ENCODE measurements around the gene KIF17.
"Not testable (repeated sequence)": the region's sequence is repeated elsewhere in the genome, so short reads cannot be mapped to it uniquely, and the experiment has no call there.

The KIF17 gene

DNA sequence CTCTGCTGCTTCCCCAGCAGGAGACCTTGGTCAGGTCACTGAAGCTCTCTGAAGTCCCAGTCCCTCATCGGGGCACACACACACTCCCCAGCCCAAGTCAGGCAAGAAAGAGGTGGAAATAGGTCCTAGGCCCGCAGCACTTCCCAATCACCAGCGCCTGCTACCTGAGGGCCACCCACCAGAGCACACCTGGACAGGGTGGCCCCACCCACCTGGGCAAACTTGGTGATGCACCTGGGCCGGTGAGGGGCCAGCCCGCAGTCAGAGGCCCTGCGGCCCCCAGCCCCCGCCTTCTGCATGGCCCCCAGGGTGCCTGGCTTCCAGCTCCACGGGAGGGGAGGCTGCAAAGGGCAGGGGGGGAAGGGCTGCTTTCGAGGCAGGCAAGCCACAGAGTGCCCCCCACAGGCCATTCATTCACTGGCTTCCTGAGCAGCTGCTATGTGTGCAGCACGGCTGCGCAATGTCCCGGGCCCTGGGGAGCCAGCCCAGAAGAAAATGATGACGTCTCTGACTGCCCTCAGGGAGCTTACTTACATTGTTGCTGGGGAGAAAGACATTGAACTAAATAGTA lies 10.0 kb upstream of the KIF17 start:
- no peak for DNase-seq (ENCODE audit: low read depth)

DNA sequence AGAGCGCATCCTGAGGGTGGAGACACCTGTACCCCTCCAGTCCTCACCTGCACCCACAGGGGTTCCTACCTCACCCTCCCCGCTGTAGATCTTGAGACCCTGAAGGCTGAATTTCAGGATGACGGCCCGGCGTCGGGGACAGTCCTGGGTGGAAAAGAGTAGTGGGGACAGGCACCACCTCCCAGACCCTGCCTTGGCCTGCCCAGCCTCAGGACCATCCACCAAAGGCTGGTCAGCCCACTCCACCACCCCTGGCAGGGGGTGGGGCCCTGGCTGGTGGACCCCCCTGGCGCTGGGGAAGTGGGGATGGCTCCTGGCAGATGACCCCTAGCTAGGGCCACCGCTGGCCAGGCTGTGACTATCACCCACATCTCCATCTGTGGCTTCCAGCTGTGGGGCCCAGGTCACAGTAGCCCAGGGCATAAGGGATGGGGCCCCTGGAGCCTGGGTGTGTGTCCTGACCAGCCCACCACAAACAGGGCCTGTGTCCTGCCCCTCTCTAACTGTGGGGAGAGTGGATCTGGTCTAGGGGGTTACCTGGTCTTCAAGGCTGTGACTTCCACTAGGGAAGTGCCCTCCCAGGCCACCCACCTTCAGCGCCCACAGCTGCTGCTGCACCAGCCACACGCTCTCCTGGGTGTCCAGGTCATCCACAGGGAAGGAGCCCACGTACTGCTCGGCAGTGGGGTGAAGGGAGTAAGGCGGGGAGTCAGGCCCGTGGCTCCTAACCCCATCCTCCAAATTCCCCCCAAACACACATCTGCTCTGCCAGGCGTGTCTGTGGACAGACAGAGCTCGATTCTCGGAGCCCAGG lies 9.3 kb upstream of the KIF17 start:
- no peak for DNase-seq (ENCODE audit: low read depth)

DNA sequence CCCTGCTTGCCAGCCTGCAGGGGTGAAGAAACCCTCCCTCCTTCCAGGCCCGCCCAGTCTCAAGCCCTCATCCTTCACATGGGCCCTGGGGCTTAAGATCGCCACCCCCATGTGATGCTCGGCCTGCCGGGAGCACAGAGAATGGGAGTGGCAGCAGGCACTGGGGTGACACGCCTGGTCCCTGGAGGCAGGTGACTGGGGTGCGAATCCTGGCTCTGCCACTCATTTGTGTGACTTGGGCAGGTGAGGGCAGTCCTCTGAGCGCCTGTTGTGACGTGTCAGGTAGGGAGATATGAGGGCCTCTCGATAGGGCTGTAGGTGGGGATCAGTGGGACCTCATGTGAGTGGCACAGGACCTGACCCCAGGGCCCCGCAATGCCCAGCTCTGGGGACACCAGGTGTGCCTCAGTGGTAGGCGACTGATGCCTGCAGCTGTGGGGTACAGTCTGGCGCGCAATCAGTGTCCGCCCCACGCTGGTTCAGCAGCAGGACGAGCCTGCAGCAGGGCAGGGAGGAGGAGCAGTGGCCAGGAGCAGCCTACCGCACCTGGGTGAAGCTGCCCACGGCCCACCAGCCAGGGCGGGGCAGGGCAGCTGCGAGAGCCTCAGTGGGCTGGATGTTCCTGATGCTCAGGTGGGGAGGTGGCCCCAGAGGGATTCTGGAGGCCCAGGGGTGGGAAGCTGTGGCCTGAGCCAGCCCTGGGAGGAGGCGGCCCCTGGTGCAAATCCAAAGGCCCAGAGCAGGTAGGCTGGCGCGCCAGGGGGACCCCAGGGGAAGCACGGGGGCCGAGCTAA lies 8.5 kb upstream of the KIF17 start:
- no peak for DNase-seq (ENCODE audit: low read depth)

DNA sequence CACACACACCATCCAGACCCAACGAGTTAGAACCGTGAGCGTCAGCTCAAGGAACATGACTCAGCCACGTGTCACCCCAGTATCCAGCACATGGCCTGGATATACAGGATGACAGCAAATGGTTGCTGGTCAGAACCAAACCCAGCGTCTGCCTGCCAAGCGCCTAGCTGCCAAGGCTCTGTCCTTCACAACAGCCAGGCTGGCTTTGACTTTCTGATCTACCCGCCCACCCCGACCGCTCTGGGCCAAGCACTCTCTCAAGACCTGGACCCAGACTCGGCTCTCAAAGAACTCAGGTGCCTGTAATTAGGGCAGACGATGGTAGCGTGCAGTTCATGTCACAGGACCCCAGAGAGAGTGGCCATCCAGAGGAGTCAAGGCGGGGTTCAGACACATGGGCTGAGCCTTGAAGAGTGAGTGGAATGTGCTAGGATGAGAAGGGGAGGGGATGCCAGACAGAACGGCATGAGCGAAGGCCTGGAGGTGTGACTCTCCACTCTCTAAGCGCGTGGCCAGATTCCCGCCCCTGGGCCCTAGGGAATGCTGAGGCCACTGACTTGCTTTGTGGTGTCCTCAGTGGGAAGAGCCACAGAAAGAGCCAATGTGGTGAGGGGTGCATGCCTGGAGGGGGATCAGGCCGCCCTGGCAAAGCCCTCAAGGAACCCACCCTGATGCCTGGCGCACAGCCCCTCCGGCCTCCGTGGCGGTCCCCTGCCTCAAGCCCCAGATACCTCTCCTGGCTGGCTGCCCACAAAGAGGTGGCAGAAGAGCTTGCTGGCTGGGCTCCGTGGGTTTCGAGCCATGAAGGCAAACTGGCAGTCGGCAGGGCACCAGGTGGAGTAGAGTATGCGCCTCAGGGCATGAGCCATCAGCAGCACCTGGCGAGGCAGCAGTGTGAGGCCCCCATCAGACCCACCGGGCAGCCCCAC lies 7.6 kb upstream of the KIF17 start:
- DNase-seq (ENCODE audit: low read depth): no peak

DNA sequence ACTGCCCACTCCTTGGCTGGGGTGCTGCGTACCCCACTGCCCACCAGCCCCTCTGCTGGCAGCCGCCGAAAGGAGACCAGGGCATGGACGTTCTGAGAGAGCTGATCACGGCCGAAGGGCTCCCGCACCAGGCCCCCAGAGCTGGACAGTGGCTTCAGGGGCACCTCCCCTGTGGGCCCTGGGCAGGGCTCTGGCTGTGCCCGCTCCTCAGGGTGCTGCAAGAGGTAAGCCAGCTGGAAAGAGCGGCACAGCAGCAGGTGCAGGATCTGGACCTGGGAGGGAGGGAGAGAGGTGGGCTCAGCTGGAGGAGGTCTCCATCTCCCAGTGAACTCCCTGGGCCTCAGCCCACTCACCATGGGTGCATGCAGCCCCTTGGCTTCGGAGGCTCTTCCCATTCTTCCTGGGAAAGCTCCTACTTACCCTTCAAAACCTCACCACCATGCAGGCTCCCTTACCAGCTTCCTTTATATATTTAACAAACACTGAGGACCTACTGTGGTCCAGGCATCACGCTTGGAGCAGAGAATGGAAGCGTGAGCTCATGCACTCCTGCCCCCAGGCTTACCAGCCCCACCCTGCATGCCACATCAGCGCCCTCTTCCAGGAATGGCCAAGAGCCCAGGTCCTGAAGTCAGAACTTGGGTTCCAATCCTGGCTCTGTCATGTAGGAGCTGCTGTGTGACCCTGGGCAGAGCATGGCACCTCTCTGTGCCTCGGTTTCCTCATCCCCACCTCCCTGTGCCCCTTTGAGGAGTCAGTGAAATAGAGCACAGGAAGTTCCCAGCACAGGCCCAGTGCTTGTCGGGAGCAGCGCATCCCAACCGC lies 6.8 kb upstream of the KIF17 start:
- no peak for DNase-seq (ENCODE audit: low read depth)

DNA sequence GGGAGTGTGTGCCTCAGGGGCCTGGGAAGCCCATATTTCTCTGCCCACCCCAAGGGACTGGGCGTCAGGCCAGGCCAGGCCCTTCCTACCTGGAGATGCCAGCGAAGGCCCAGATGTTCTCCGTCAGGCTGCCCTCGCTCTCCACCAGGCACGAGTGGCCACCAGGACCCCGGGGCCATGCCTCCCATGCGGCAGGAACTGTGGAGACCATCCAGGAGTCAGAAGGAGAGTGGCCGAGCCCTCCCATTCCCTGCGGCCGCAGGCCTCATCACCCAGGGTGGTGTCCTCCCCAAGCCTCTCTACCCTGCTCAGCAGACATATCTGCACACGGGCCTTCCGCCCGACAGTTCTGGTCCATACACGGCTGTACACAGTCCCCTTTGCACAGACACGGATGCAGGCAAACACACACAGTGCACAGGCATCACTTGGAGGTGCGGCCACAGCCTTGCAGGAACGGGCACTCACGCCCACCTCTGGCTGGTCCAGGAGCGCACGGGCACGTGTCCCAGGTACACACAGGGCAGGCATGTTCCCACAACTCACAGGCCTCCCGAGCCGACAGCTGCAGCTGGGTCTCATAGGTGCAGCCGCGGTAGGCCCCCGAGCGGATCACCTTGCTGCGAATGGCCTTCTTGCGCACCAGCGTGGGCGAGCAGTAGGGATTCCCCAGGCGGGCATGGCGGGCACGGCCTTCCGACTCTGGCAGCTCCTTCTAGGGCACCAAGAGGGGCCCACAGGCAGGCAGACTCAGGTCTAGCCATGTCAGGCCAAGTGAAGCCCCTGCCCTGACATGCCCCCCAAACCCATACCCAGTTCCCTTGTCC lies 5.9 kb upstream of the KIF17 start:
- no peak for DNase-seq (ENCODE audit: low read depth)

DNA sequence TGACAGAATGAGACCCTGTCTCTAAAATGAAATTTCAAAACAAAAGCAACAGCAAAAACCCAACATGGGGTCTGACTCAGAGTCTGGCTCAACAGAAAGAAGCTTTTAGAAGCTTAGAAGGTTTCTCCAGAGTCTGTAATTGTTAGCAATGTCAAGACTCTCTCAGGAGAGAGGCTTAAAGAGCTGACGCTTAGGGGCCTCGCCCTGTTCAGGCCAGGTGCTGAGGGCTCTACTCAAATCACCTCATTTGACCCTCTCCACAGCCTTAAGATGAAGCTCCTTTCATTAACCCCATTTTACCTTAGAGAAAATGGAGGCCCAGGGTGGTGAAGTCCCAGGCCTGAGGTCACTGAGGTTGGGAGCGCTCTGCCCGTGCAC lies 5.3 kb upstream of the KIF17 start:
- no peak for DNase-seq (ENCODE audit: low read depth)

DNA sequence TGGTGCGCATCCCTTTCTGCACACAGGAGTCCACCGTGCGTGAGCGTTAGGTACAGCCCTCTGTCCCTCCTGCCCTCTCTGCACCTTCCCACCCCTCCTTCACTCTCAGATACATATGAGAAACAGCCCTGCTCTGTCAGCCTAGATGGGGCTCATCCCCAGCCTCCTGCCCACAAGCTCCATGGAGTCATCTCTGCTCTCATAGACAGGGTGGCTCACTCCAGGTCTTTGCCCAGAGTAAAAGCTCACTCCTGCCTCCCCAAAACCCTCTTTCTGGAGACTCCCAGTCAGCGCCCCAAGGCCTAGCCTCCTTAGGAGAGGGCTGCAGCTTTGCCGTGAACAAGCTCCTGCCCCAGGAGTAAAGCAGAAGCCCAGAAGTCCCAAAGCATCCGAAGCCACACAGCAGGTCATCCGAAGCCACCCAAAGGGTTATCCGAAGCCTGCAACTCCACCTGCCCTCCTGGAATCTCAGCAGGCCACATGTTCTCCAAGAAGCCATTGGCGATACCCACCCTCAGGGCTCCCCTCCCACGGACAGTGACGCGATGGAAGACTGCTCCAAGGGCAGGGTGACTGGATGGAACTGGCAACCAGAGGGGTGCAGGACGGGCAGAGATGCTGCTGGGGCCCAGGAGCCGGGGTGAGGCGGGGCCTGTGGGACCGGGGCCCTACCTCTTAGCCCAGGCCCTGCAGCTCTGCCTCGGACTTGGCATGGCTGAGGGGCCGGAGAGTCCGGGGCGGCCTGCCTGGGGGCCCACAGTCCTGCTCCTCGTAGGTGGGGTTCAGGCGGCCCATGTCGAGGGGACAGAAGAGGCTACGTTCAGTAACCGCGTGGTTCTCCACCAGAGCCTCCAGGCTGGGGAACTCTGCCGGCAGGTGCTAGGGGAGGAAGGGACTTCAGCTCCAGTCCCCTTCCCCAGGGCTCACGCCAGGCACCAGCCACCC lies 3.6 kb upstream of the KIF17 start:
- no peak for DNase-seq (ENCODE audit: low read depth)

DNA sequence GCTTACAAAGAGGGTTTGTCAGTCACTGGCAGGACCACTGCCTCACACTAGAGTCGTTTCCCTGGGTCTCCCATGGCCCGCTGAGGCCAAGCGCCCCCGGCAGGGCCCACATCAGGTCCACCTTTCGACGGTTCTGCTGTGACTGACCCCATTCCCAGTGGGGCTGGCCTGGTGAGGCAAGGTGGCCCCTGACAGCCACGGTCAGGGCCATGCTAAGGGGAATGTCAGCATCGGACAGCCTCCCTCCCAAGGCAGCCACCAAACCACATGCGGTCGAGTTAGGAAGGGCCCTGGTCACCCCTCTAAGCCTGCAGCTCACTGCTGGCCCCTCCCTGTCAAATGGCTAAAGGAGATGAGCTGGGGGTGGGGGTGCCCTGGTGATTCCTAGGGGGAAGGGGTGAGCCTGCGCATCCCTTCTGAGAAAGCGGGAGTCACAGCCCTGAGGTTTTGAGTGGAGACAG lies 2.9 kb upstream of the KIF17 start:
- no peak for DNase-seq (ENCODE audit: low read depth)

DNA sequence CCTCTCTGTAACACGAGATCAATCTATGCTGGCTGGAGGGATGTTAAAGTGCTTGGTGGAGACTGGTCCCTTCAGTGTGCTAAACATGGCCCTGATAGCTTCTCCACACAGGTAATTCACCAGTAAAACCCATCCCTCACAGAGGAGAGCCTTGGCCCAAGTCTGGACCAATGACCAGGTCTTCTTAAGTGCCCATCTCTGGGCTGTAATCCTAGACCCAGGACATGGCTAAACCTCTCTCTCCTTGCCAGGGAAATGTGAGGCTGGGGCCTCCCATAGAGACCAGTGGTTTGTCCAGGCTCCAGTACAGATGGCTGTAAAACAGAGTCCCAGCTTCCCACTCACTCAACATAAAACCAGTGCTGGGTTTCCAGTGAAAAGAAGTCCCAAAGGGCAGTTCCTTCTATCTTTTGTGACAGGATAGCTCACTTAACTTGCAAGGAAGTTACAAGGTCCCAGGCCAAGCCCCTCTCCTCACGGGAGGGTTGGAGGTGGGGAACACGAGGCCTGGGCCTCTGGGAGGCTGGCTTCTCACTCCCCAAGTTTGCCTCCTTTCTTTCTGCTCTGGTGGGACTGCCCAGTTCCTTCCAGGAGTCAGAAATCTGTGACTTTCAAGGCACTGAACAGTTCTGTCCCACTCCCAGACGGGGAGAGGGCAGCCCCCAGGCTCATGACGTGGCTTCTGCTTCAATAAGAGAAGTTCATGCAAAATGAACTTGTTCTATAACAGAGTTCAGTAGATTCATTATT lies 2.2 kb upstream of the KIF17 start:
- no peak for DNase-seq (ENCODE audit: low read depth)

DNA sequence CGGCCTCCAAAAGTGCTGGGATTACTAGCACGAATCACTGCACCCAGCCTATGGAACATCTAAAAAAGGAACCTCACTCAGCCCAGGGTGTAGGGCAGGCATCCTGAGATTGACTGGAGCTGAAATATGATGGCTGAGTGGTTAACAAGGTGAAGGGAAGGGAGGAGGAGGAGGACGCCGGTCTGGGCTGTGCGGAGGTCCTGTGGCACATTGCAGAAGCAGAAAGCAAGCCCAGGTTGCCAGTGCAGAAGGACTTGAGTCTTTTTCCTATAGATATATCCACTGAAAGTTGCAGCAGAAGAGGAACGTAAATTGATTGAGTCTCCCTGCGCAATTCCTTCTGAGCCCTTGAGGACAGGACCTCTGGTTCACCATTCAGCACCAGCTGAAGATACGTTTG lies 1.5 kb upstream of the KIF17 start:
- no peak for DNase-seq (ENCODE audit: low read depth)

DNA sequence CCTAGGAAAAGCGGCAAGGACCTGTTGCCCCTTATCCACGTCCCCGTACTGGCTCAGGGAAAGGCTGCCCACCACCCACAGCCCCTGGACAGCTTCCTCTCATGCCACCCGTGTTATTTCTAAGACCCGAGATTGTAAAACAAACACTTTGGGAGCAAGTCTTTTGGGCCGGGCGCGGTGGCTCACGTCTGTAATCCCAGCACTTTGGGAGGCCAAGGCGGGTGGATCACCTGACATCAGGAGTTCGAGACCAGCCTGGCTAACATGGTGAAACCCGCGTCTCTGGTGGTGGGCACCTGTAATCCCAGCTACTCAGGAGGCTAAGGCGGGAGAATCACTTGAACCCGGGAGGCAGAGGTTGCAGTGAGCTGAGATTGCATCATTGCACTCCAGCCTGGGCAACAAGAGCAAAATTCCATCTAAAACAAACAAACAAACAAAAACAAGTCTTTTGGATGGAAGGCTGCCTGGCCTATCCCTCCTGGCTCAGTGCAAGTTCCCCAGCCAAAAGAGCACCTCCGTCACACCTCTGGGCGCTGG lies 606 bp upstream of the KIF17 start:
- not testable (repeated sequence) for DNase-seq (ENCODE audit: low read depth)

DNA sequence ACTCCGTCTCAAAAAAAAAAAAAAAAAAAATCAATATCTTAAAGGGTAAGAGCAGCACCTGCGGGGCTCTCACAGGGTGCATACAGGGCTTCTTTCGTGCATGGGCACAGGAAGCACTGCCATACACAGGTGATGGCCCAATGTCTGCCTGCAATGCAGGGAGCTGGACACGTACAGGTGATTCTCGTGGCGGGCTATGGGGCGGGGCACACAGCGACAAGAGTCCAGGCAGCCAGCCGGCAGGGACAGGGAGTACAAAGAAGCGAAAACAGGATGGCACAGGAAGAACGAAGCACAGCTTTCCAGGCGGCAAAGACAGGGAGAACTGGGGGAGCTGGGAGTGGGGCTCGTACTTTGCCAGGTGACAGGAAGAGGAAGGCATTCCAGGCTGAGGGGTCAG lies 1.6 kb downstream of the KIF17 start:
- DNase-seq (ENCODE audit: low read depth): no peak

DNA sequence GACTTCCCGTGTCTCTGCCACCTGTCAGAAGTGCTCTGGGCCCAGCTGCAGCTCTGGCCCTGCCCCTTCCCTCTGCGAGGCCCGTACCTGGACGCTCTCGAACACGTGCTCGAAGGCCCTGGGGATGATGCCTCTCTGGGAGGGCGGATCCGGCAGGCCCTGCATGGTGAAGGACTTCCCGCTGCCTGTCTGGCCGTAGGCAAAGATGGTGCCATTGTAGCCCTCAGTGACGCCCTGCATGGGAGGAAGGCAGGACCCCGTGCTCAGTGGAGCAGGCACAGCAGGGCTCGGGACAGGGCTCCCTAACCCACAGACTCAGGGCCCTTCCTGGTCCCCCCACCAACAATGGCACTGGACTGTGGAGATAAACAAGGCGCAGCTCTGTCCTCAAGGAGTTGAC lies 2.4 kb downstream of the KIF17 start:
- no peak for DNase-seq (ENCODE audit: low read depth)

DNA sequence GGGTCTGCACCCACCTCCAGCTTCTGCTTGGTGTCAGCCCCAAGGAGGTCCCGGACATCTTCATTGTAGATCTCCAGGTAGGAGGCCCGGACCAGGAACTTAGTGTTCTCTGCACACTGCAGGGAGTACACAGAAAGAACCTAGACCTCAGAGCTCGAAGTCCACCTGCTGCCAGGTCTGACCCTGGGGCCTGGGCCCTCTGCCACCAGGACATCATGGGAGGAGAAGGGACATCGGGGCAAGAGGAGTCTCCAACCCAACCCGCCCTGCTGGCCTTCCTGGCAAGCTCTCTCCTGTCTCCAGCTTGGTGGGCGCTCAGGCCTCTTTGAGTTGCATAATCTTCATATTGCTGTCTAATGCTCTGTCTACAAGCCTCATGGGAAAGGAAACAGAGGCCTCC lies 4.4 kb downstream of the KIF17 start:
- DNase-seq (ENCODE audit: low read depth): no peak

DNA sequence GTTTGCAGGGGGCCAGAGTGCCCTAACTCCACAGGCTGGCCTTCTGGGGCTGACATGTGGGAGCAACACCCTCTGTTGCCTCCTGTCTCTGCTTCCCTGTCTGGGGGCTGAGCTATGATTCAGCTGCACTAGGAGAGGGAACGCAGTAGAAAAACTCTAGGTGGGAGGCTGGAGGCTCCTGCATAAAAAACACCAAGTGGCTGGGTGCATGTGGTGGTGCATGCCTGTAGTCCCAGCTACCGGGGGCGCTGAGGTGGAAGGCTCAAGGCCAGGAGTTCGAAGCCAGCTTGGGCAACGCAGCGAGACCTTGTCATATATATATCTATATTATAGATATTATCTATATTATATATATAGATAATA lies 5.6 kb downstream of the KIF17 start:
- no peak for DNase-seq (ENCODE audit: low read depth)

DNA sequence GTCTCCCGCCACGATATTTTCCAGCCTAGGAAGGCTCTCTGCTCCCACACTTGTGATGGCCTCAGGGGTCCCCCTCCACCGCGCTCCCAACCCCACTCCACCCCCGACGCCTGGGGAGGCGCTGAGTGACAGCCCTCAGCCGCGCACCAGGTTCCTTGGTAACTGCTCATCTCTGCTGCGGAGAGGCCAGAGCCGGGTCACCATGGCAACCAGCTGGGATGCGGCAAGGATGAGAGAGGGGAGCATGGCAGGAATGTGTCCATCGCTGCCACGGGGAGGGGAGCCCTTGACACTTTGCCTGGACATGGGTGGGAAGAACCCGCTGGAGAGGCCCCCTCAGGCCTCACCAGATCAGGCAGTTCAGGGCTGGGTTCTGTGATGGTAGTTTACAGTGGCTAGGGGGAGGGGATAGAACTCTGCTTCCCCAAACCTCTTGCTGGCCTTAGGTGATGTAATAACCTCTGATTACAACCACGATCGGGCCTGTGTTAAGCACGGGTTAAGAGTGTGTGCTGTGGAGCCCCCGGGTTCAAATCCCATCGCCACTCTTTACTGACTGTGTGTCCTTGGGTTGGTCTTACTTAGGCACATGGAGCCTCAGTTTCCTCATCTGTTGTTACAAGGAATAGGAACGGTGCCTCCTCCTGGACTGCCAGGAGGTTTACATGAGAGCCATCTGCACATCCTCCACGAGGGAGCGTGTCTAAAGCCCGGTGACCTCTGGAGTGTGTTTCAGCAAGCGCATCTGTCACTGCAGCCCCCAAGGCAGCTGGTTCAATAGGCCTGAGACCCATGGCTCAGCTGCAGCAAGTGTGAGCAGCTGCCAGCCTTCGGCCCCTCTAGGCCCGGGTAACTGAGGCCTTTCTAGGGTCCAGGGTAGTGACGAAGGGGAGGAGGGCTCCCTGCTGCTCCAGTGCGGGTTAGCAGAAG lies 6.3 kb downstream of the KIF17 start:
- no peak for DNase-seq (ENCODE audit: low read depth)

Data from CMK (cell line).